ENCODE results near the gene TRPM7. TPM values are rescaled to one million over a fixed set of nuclear protein-coding genes. Genes with fewer than 3 reads are reported as not detected.
"Not testable (repeated sequence)": the region's sequence is repeated elsewhere in the genome, so short reads cannot be mapped to it uniquely, and the experiment has no call there.

Gene TRPM7
- total and polyA plus RNA-seq, 7 experiments from 2014 or later, result 14.3 to 62.3 (median 36.5) TPM

DNA sequence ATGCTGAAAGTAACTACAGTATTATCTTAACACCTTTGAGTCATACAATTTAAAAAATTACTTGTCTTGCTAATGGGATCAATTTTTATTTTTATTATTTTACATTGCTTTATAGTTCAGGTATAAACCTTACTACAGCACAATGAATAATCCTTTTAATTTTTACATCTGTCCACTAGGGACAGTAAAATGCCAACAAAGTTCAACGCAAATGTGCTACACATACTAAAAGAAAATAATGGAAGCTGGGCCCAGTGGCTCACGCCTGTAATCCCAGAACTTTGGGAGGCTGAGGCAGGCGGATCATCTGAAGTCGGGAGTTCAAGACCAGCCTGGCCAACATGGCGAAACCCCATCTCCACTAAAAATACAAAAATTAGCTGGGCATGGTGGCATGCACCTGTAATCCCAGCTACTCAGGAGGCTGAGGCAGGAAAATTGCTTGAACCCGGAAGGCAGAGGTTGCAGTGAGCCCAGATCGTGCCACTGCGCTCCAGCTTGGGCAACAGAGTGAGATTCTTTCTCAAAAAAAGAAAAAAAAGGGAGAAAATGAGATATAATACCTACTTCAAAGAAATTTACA, 64.1 kb downstream of the TRPM7 start:
- intact Hi-C loops (cut with micrococcal nuclease), result loop anchor here in 1 of 2 donors (5.0 kb wide), 2 partner anchors 255 to 285 kb away; partner anchors contain the start of gene AP4E1
- peaks cover 0 to 21% (median 4%) of the 10 kb centered on the region in 3 experiments for H3K36me3 ChIP-seq (ENCODE audit: control insufficient read depth in 2 of 3, insufficient read depth in 3 of 3, low read length in 3 of 3)
- not testable (repeated sequence) for H3K9me3 Mint-ChIP-seq; H3K4me1 Mint-ChIP-seq; H3K27me3 ChIP-seq (ENCODE audit: control insufficient read depth in 2 of 2, insufficient read depth in 2 of 2, low read length in 2 of 2); H3K9me3 ChIP-seq (ENCODE audit: control insufficient read depth in 2 of 3, low read length in 3 of 3); H3K27ac Mint-ChIP-seq; H3K27ac ChIP-seq (ENCODE audit: low read depth, low read length); ATAC-seq; H3K4me1 ChIP-seq (ENCODE audit: control insufficient read depth in 2 of 2, insufficient read depth in 2 of 2, low read length in 2 of 2); H3K4me3 ChIP-seq (ENCODE audit: low read length); H3K4me3 Mint-ChIP-seq; H3K27me3 Mint-ChIP-seq
- peak in 1 of 9 donors; percentile 0 for DNase-seq
- POLR2A ChIA-PET, result interaction anchor here (0.7 kb wide), 1 partner anchor 288 kb away, joined by 3 read pairs; no protein-coding TSS in a partner anchor
- H3K36me3 Mint-ChIP-seq, result peaks cover 5 to 30% (median 21%) of the 10 kb centered on the region in 5 donors
- CTCF ChIA-PET, result interaction anchor here (0.6 to 0.7 kb wide), 3 partner anchors 17 to 285 kb away, joined by 3 to 5 read pairs (median 3); no protein-coding TSS in a partner anchor

DNA sequence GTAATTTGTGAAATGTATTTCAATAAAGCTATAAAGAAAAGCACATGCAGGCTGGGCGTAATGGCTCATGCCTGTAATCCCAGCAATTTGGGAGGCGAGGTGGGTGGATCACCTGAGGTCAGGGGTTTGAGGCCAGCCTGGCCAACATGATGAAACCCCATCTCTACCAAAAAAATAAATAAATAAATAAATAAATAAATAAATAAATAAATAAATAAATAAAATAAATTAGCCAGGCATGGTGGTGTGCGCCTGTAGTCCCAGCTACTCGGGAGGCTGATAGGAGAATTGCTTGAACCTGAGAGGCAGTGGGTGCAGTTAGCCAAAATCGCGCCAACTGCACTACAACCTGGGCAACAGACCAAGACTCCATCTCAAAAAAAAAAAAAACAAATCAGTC, 69.6 kb downstream of the TRPM7 start:
- H3K9me3 ChIP-seq (ENCODE audit: control insufficient read depth in 2 of 3, low read length in 3 of 3); H3K27me3 ChIP-seq (ENCODE audit: control insufficient read depth in 2 of 2, insufficient read depth in 2 of 2, low read length in 2 of 2); POLR2A ChIA-PET; ATAC-seq; H3K27me3 Mint-ChIP-seq; H3K4me1 ChIP-seq (ENCODE audit: control insufficient read depth in 2 of 2, insufficient read depth in 2 of 2, low read length in 2 of 2); H3K4me3 Mint-ChIP-seq; H3K4me1 Mint-ChIP-seq; CTCF ChIA-PET; H3K27ac ChIP-seq (ENCODE audit: low read depth, low read length); intact Hi-C loops (cut with micrococcal nuclease); H3K4me3 ChIP-seq (ENCODE audit: low read length); H3K9me3 Mint-ChIP-seq; DNase-seq; H3K27ac Mint-ChIP-seq: not testable (repeated sequence)
- peaks cover 3 to 21% (median 16%) of the 10 kb centered on the region in 5 donors for H3K36me3 Mint-ChIP-seq
- H3K36me3 ChIP-seq (ENCODE audit: control insufficient read depth in 2 of 3, insufficient read depth in 3 of 3, low read length in 3 of 3), result peaks cover 6 to 16% (median 10%) of the 10 kb centered on the region in 3 experiments

DNA sequence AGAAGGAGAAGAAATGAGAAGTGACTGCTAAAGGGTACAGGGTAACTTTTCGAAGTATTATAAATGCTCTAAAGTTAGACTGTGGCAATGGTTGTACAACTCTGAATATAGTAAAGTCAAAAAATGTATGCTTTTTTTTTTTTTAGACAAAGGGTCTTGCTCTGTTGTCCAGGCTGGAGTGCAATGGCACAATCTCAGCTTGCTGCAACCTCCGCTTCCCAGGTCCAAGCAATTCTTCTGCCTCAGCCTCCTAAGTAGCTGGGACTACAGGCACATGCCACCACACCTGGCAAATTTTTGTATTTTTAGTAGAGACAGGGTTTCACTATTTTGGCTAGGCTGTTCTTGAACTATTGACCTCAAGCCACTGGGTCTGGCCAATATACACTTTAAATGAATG, 70.0 kb downstream of the TRPM7 start:
- H3K4me3 ChIP-seq (ENCODE audit: low read length); DNase-seq; H3K9me3 Mint-ChIP-seq; H3K27ac ChIP-seq (ENCODE audit: low read depth, low read length); POLR2A ChIA-PET; H3K27ac Mint-ChIP-seq; H3K27me3 Mint-ChIP-seq; H3K9me3 ChIP-seq (ENCODE audit: control insufficient read depth in 2 of 3, low read length in 3 of 3); H3K27me3 ChIP-seq (ENCODE audit: control insufficient read depth in 2 of 2, insufficient read depth in 2 of 2, low read length in 2 of 2); H3K4me3 Mint-ChIP-seq; intact Hi-C loops (cut with micrococcal nuclease); CTCF ChIA-PET; H3K4me1 ChIP-seq (ENCODE audit: control insufficient read depth in 2 of 2, insufficient read depth in 2 of 2, low read length in 2 of 2); ATAC-seq; H3K4me1 Mint-ChIP-seq: not testable (repeated sequence)
- H3K36me3 Mint-ChIP-seq, result peaks cover 3 to 24% (median 18%) of the 10 kb centered on the region in 5 donors
- H3K36me3 ChIP-seq (ENCODE audit: control insufficient read depth in 2 of 3, insufficient read depth in 3 of 3, low read length in 3 of 3), result peaks cover 10 to 13% (median 10%) of the 10 kb centered on the region in 3 experiments

DNA sequence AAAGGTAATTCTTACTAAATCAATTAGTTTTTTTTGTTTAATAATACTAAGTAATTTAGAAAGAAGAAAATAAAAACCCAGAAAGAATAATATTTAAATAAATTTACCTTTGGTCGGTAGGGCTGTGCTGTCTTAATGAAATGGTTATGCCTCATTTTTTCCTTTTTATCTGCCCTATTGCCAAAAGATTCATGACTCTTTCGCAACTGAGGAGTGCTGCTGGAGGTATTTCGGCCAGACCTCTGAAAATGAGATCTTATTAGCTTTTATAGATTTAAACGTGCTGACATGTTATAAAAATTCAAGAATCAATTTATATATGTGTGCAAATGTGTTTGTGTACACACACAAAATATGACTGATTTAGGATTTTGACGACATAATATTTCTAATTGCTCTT, 73.0 kb downstream of the TRPM7 start:
- POLR2A ChIA-PET, result no interaction called here
- Histone ChIP-seq H3K27ac (ENCODE audit: low read depth, low read length) (no peak overlapping the region), H3K4me1 (ENCODE audit: control insufficient read depth in 2 of 2, insufficient read depth in 2 of 2, low read length in 2 of 2) (no peaks in the 10 kb centered on the region), H3K4me3 (ENCODE audit: low read length) (no peak overlapping the region), H3K9me3 (ENCODE audit: control insufficient read depth in 2 of 3, low read length in 3 of 3) (no peaks in the 10 kb centered on the region), H3K27me3 (ENCODE audit: control insufficient read depth in 2 of 2, insufficient read depth in 2 of 2, low read length in 2 of 2) (no peaks in the 10 kb centered on the region), H3K36me3 (ENCODE audit: control insufficient read depth in 2 of 3, insufficient read depth in 3 of 3, low read length in 3 of 3) (peaks cover 7 to 22% (median 15%) of the 10 kb centered on the region in 3 experiments)
- ATAC-seq, result no peak
- Mint-ChIP-seq H3K36me3 (peaks cover 17 to 35% (median 25%) of the 10 kb centered on the region in 5 donors), H3K4me1 (peaks cover 0 to 2% (median 0%) of the 10 kb centered on the region in 7 donors), H3K27me3 (no peaks in the 10 kb centered on the region), H3K27ac (no peak overlapping the region), H3K4me3 (no peak overlapping the region), H3K9me3 (no peaks in the 10 kb centered on the region)
- CTCF ChIA-PET, result no interaction called here
- no peak for DNase-seq
- intact Hi-C loops (cut with micrococcal nuclease), result no loop called here

DNA sequence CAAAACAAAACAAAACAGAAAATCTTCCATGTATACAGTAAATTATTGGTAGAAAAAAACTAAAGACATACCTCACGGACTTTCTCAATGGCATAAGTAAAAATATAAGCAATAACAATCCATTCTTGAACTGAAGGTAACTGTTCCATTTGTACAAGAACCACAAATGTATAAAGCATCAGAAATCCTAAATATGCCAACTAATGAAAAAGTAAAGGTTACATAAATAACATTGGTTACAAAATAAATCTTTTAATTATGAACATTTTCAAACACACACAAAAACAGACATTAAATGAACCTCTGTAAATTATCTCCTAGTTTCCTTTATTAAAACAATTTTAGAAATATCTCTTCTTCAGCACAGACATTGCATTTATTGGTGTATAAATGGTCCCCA, 79.5 kb downstream of the TRPM7 start:
- Mint-ChIP-seq H3K27ac (no peak overlapping the region), H3K4me1 (peaks cover 0 to 1% (median 0%) of the 10 kb centered on the region in 7 donors), H3K36me3 (peaks cover 21 to 67% (median 50%) of the 10 kb centered on the region in 5 donors), H3K27me3 (no peaks in the 10 kb centered on the region), H3K9me3 (peaks cover 0 to 8% (median 4%) of the 10 kb centered on the region in 11 donors), H3K4me3 (no peak overlapping the region)
- no peaks in the 10 kb centered on the region for H3K9me3 ChIP-seq (ENCODE audit: control insufficient read depth in 2 of 3, low read length in 3 of 3)
- no peak overlapping the region for H3K4me3 ChIP-seq (ENCODE audit: low read length)
- CTCF ChIA-PET, result no interaction called here
- no peaks in the 10 kb centered on the region for H3K4me1 ChIP-seq (ENCODE audit: control insufficient read depth in 2 of 2, insufficient read depth in 2 of 2, low read length in 2 of 2)
- POLR2A ChIA-PET, result no interaction called here
- ATAC-seq, result no peak
- no peak for DNase-seq
- intact Hi-C loops (cut with micrococcal nuclease), result no loop called here
- H3K27me3 ChIP-seq (ENCODE audit: control insufficient read depth in 2 of 2, insufficient read depth in 2 of 2, low read length in 2 of 2), result no peaks in the 10 kb centered on the region
- H3K36me3 ChIP-seq (ENCODE audit: control insufficient read depth in 2 of 3, insufficient read depth in 3 of 3, low read length in 3 of 3), result peaks cover 11 to 52% (median 11%) of the 10 kb centered on the region in 3 experiments
- H3K27ac ChIP-seq (ENCODE audit: low read depth, low read length), result no peak overlapping the region

DNA sequence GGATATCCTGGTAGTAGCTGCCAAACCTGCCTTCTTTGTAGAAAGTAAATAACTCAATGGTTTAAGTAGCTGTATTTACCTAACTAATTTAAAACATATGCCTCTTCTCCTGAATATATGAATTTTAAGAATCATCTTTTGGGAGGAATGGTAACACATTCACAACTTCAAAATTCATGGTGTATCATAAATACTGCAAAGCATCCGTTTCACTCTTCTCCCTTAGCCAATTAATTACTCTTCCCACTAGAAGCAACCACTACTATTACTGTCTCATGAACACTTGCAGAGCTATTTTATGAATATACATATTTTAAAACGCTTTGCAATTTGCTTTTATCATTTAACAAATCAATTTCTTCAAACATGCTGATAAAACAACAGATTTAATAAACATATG, 81.1 kb downstream of the TRPM7 start:
- Histone ChIP-seq H3K36me3 (ENCODE audit: control insufficient read depth in 2 of 3, insufficient read depth in 3 of 3, low read length in 3 of 3) (peaks cover 5 to 52% (median 7%) of the 10 kb centered on the region in 3 experiments), H3K27me3 (ENCODE audit: control insufficient read depth in 2 of 2, insufficient read depth in 2 of 2, low read length in 2 of 2) (no peaks in the 10 kb centered on the region), H3K27ac (ENCODE audit: low read depth, low read length) (no peak overlapping the region), H3K4me3 (ENCODE audit: low read length) (no peak overlapping the region), H3K4me1 (ENCODE audit: control insufficient read depth in 2 of 2, insufficient read depth in 2 of 2, low read length in 2 of 2) (no peaks in the 10 kb centered on the region), H3K9me3 (ENCODE audit: control insufficient read depth in 2 of 3, low read length in 3 of 3) (no peaks in the 10 kb centered on the region)
- ATAC-seq (no peak), DNase-seq (no peak)
- intact Hi-C loops (cut with micrococcal nuclease), result no loop called here
- peaks cover 0 to 1% (median 0%) of the 10 kb centered on the region in 7 donors for H3K4me1 Mint-ChIP-seq
- H3K4me3 Mint-ChIP-seq, result no peak overlapping the region
- POLR2A ChIA-PET, result no interaction called here
- H3K27me3 Mint-ChIP-seq, result no peaks in the 10 kb centered on the region
- H3K9me3 Mint-ChIP-seq, result peaks cover 0 to 8% (median 4%) of the 10 kb centered on the region in 11 donors
- H3K36me3 Mint-ChIP-seq, result peaks cover 12 to 57% (median 42%) of the 10 kb centered on the region in 5 donors
- H3K27ac Mint-ChIP-seq, result no peak overlapping the region
- CTCF ChIA-PET, result interaction anchor here (0.6 to 0.7 kb wide), 2 partner anchors 17 to 48 kb away, joined by 3 to 5 read pairs; no protein-coding TSS in a partner anchor

DNA sequence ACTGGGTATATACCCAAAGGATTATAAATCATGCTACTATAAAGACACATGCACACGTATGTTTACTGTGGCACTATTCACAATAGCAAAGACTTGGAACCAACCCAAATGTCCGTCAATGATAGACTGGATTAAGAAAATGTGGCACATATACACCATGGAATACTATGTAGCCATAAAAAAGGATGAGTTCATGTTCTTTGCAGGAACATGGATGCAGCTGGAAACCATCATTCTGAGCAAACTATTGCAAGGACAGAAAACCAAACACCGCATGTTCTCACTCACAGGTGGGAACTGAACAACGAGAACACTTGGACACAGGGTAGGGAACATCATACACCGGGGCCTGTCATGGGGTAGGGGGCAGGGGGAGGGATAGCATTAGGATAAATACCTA, 84.6 kb downstream of the TRPM7 start:
- H3K27ac Mint-ChIP-seq; H3K9me3 ChIP-seq (ENCODE audit: control insufficient read depth in 2 of 3, low read length in 3 of 3); POLR2A ChIA-PET; CTCF ChIA-PET; H3K4me3 Mint-ChIP-seq; intact Hi-C loops (cut with micrococcal nuclease); H3K27me3 ChIP-seq (ENCODE audit: control insufficient read depth in 2 of 2, insufficient read depth in 2 of 2, low read length in 2 of 2); H3K4me1 ChIP-seq (ENCODE audit: control insufficient read depth in 2 of 2, insufficient read depth in 2 of 2, low read length in 2 of 2); DNase-seq; ATAC-seq; H3K4me1 Mint-ChIP-seq; H3K27ac ChIP-seq (ENCODE audit: low read depth, low read length); H3K9me3 Mint-ChIP-seq; H3K4me3 ChIP-seq (ENCODE audit: low read length); H3K27me3 Mint-ChIP-seq: not testable (repeated sequence)
- H3K36me3 ChIP-seq (ENCODE audit: control insufficient read depth in 2 of 3, insufficient read depth in 3 of 3, low read length in 3 of 3), result peaks cover 5 to 51% (median 10%) of the 10 kb centered on the region in 3 experiments
- peaks cover 12 to 61% (median 36%) of the 10 kb centered on the region in 5 donors for H3K36me3 Mint-ChIP-seq
